Stomach (tissue), 9 donors: ENCODE measurements around the gene ACVRL1. TPM values are rescaled to one million over a fixed set of nuclear protein-coding genes. Genes with fewer than 3 reads are reported as not detected.
A peak's percentile ranks its signal among the peaks of the same experiment; 100 is the strongest.

Source experiments
- DNase-seq, 2 donors: peaks; one replicate each; pipeline versions ENCODE4 v3.0.0 to v3.0.0-alpha.2; 2013 to 2019
- H3K27ac ChIP-seq, 5 donors: fragments of 200-600 bp in 4 of 5; sonication (generic) in 4 of 5; one replicate each; pipeline ENCODE4 v1.5.1; 2013 to 2019; ENCODE audit warnings: mild to moderate bottlenecking in 1 of 5, moderate library complexity in 1 of 5
- H3K27me3 ChIP-seq, 3 donors: fragments of 200-600 bp; sonication (generic); one replicate each; pipeline ENCODE4 v1.5.1; 2017 to 2019; ENCODE audit warnings: mixed run types in 1 of 3
- H3K36me3 ChIP-seq, 4 donors: fragments of 200-600 bp; sonication (generic); 1 replicate in 3 of 4; 2 replicates in 1 of 4; pipeline ENCODE4 v1.5.1; 2016 to 2019
- H3K4me1 ChIP-seq, 4 donors: fragments of 200-600 bp; sonication (generic); one replicate each; pipeline ENCODE4 v1.5.1; 2016 to 2019
- H3K4me3 ChIP-seq, 4 donors: fragments of 200-600 bp; sonication (generic) in 3 of 4; one replicate each; pipeline ENCODE4 v1.5.1; 2016 to 2019; ENCODE audit warnings: mild to moderate bottlenecking in 1 of 4
- H3K9me3 ChIP-seq, 4 donors: fragments of 200-600 bp; sonication (generic); one replicate each; pipeline ENCODE4 v1.5.1; 2016 to 2019
- EP300 ChIP-seq: sonication (generic); formaldehyde crosslinking; IDR thresholded peaks from one replicate; pipeline ENCODE4 v1.6.1; 2017; ENCODE audit warnings: antibody characterized with exemption
- POLR2A ChIP-seq, 4 donors: fragments of 450-650 bp; IDR thresholded peaks; one replicate each; pipeline ENCODE4 v1.6.1; 2016; ENCODE audit warnings: antibody characterized with exemption in 4 of 4, control low read depth in 2 of 4, mild to moderate bottlenecking in 1 of 4, moderate library complexity in 1 of 4
- POLR2AphosphoS5 ChIP-seq, 3 donors: sonication (generic); formaldehyde crosslinking; IDR thresholded peaks; one replicate each; pipeline ENCODE4 v1.6.1; 2016; ENCODE audit warnings: antibody characterized with exemption in 3 of 3
- WGBS, 5 donors: extraction: QIAGEN DNeasy Blood & Tissue Kit in 3 of 5; methylation state at CpG; one replicate each; pipeline versions ENCODE4 v1.1.5 to v1.1.7; 2013 to 2018; 5-methylcytosine and 5-hydroxymethylcytosine counted together
- intact Hi-C: fragments of 100-400 bp; cut with DNase I; formaldehyde crosslinking; loops from one replicate; pipeline ENCODE4 v1.15.1; 2023; ENCODE audit warnings: low total_unique reads
- polyA plus RNA-seq, 3 donors: library from polyadenylated mRNA; stranded (reverse); fragments of 200-250 nt; gene quantifications; one replicate each; pipeline ENCODE4 v1.2.3, GENCODE V29; 2013
- total RNA-seq, 5 donors: library from RNA; depleted of rRNA; stranded (reverse); fragments of >200 nt; gene quantifications; one replicate each; pipeline versions ENCODE4 v1.1.0 to v1.2.3, GENCODE V29; 2014 to 2016
- TF ChIP-seq, protein P1 (sequence below), 7 experiments: fragments of 450-650 bp in 4 of 7; fragments of 200-600 bp in 3 of 7; sonication (generic) in 3 of 7; IDR thresholded peaks; one replicate each; pipeline ENCODE4 v1.5.1; 2016 to 2019; ENCODE audit warnings: antibody characterized with exemption in 7 of 7, control low read depth in 2 of 7, mild to moderate bottlenecking in 1 of 7
- donor health status: healthy with polysubstance abuse.
- donor health status: Bipolar disorder and iron deficiency.
- donor health status: healthy.

Gene ACVRL1
- total and polyA plus RNA-seq, 8 donors = 11.0 to 117 (median 45.4) TPM

DNA sequence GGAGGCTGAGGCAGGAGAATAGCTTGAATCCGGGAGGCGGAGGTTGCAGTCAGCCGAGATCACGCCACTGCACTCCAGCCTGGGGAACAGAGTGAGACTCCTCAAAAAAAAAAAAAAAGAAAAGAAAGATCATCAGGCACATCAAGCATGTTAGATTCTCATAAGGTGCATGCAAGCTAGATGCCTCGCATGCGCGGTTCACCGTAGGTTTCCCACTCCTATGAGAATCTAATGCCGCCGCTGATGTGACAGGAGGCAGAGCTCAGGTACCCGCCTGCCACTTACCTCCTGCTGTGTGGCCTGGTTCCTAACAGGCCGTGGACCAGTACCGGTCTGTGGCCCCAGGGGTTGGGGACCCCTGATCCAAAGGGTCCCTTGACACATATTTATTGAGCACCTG lies 51.2 kb downstream of the ACVRL1 start:
- H3K4me3 ChIP-seq = no peak overlapping the region
- 94 to 98% (median 96%) methylated on average over 13 of the region's 13 CpGs for WGBS, 5 donors
- peaks cover 64 to 94% (median 78%) of the 10 kb centered on the region in 4 donors for H3K4me1 ChIP-seq
- intact Hi-C loops = no loop called here
- H3K27me3 ChIP-seq = no peaks in the 10 kb centered on the region
- peaks cover 0 to 13% (median 9%) of the 10 kb centered on the region in 4 donors for H3K36me3 ChIP-seq
- H3K27ac ChIP-seq = peak overlapping the region in 3 of 5 donors; percentile 31 to 58 (median 38)
- no peaks in the 10 kb centered on the region for H3K9me3 ChIP-seq
- TF ChIP-seq, protein P1, sequence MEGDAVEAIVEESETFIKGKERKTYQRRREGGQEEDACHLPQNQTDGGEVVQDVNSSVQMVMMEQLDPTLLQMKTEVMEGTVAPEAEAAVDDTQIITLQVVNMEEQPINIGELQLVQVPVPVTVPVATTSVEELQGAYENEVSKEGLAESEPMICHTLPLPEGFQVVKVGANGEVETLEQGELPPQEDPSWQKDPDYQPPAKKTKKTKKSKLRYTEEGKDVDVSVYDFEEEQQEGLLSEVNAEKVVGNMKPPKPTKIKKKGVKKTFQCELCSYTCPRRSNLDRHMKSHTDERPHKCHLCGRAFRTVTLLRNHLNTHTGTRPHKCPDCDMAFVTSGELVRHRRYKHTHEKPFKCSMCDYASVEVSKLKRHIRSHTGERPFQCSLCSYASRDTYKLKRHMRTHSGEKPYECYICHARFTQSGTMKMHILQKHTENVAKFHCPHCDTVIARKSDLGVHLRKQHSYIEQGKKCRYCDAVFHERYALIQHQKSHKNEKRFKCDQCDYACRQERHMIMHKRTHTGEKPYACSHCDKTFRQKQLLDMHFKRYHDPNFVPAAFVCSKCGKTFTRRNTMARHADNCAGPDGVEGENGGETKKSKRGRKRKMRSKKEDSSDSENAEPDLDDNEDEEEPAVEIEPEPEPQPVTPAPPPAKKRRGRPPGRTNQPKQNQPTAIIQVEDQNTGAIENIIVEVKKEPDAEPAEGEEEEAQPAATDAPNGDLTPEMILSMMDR (IDR thresholded peaks at IDR 0.05) = no peak
- TF ChIP-seq POLR2AphosphoS5 (IDR thresholded peaks at IDR 0.05) (no peak), EP300 (no peak), POLR2A (IDR thresholded peaks at IDR 0.05) (no peak)
- DNase-seq = peak in 1 of 2 donors; percentile 22

DNA sequence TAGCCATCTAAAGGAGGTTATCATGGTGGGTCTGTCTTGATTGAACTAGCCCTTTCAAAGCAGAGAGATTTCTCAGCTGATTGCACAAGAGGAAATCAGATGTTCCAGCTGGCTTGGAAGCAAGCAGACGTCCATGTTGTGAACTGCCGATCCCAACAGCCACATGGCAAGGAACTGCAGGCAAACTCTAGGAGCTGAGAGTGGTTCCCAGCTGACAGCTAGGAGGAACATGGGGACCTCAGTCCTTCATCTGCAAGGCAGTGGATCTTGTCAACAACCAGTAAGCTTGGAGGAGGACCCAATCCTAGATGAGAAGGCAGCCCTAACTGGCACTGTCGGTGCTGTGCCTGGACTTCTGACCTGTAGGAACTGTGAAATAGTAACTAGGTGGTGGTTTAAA lies 51.9 kb downstream of the ACVRL1 start:
- 19 to 40% (median 28%) methylated on average over 3 of the region's 3 CpGs for WGBS, 5 donors
- TF ChIP-seq POLR2AphosphoS5 (IDR thresholded peaks at IDR 0.05) = no peak
- TF ChIP-seq, protein P1 (IDR thresholded peaks at IDR 0.05) = no peak
- no peak for TF ChIP-seq EP300
- no peaks in the 10 kb centered on the region for H3K9me3 ChIP-seq
- peak in 1 of 2 donors; percentile 30 for DNase-seq
- H3K27me3 ChIP-seq = no peaks in the 10 kb centered on the region
- H3K36me3 ChIP-seq = peaks cover 0 to 14% (median 9%) of the 10 kb centered on the region in 4 donors
- H3K4me3 ChIP-seq = no peak overlapping the region
- intact Hi-C loops = no loop called here
- H3K27ac ChIP-seq = peak overlapping the region; percentile 16 to 58 (median 38)
- peaks cover 57 to 87% (median 72%) of the 10 kb centered on the region in 4 donors for H3K4me1 ChIP-seq

DNA sequence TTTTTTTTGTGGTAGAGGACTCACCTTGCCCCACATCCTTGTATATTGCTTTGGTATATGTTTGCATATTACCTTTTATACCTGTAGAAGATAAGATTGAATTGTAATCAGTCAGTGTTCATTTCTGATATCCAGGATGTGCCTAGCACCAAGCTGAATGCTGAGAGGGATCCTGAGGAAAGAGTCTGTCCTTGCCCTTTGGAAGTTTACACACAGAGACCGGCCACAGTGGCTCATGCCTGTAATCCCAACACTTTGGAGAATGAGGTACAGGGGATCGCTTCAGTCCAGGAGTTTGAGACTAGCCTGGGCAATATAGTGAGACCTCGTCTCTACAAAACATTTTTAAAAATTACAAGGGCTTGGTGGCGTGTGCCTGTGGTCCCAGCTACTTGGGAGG lies 52.6 kb downstream of the ACVRL1 start:
- H3K27me3 ChIP-seq = no peaks in the 10 kb centered on the region
- intact Hi-C loops = no loop called here
- DNase-seq = no peak
- H3K9me3 ChIP-seq = no peaks in the 10 kb centered on the region
- TF ChIP-seq, protein P1 (IDR thresholded peaks at IDR 0.05) = no peak
- no peak for TF ChIP-seq EP300
- no peak for TF ChIP-seq POLR2AphosphoS5 (IDR thresholded peaks at IDR 0.05)
- TF ChIP-seq POLR2A (IDR thresholded peaks at IDR 0.05) = no peak
- H3K36me3 ChIP-seq = peaks cover 0 to 14% (median 9%) of the 10 kb centered on the region in 4 donors
- H3K27ac ChIP-seq = peak overlapping the region in 3 of 5 donors; percentile 29 to 38 (median 31)
- H3K4me3 ChIP-seq = no peak overlapping the region
- 62 to 75% (median 69%) methylated on average over 4 of the region's 4 CpGs for WGBS, 5 donors
- H3K4me1 ChIP-seq = peaks cover 50 to 80% (median 66%) of the 10 kb centered on the region in 4 donors

DNA sequence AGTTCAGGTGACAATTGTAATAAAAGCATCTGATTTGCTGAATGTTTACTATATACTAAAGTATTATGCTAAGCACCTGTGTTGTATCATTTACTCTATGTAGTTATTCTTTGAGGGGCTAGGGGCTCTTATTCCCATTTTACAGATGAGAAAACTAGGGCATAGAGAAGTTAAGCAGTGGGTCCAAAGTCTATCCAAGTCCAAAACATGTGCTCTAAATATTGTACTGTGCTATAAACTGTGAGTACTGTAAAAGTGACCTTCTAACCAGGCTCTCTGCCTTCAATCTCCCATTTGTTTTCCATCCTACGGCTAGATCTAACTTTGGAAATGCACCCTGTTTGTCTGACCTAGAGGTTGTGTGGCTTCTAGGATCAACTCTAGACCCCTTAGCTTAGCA lies 53.2 kb downstream of the ACVRL1 start:
- intact Hi-C loops = no loop called here
- peaks cover 0 to 14% (median 9%) of the 10 kb centered on the region in 4 donors for H3K36me3 ChIP-seq
- TF ChIP-seq EP300 = no peak
- no peak for TF ChIP-seq POLR2AphosphoS5 (IDR thresholded peaks at IDR 0.05)
- TF ChIP-seq, protein P1 (IDR thresholded peaks at IDR 0.05) = no peak
- no peak for TF ChIP-seq POLR2A (IDR thresholded peaks at IDR 0.05)
- no peak overlapping the region for H3K4me3 ChIP-seq
- WGBS, 5 donors = 33 to 69% (median 45%) methylated on average over 1 of the region's 1 CpG
- no peaks in the 10 kb centered on the region for H3K9me3 ChIP-seq
- peaks cover 44 to 75% (median 60%) of the 10 kb centered on the region in 4 donors for H3K4me1 ChIP-seq
- peak overlapping the region in 3 of 5 donors; percentile 31 to 49 (median 38) for H3K27ac ChIP-seq
- H3K27me3 ChIP-seq = no peaks in the 10 kb centered on the region
- DNase-seq = no peak
